Measurements from ENCODE around the gene CNBD2. TPM values are rescaled to one million over a fixed set of nuclear protein-coding genes. Genes with fewer than 3 reads are reported as not detected.

CNBD2 gene
- polyA plus RNA-seq, 1 donor from 2014 or later: 9.5 TPM

- Histone ChIP-seq H2AFZ (ENCODE audit: low read depth, low read length) (no peak overlapping the region), H3K36me3 (ENCODE audit: insufficient read depth, low read length) (no peaks in the 10 kb centered on the region), H3F3A (ENCODE audit: insufficient read depth, low read length, poor library complexity, severe bottlenecking) (no peaks in the 10 kb centered on the region), H3K27me3 (ENCODE audit: insufficient read depth, low read depth, low read length) (no peaks in the 10 kb centered on the region), H4K20me1 (ENCODE audit: insufficient read depth) (no peaks in the 10 kb centered on the region), H3K4me3 (ENCODE audit: low read length) (no peak overlapping the region), H3K9ac (ENCODE audit: low read length) (no peak overlapping the region), H3K9me2 (ENCODE audit: insufficient read depth, low read length) (no peaks in the 10 kb centered on the region), H3K27ac (ENCODE audit: low read length) (no peak overlapping the region), H3K79me2 (replicated peaks; ENCODE audit: insufficient read depth, low read length) (no peaks in the 10 kb centered on the region), H3K4me2 (ENCODE audit: low read length) (no peak overlapping the region), H3K9me3 (ENCODE audit: low read length) (no peaks in the 10 kb centered on the region)
- TF ChIP-seq, protein P1, sequence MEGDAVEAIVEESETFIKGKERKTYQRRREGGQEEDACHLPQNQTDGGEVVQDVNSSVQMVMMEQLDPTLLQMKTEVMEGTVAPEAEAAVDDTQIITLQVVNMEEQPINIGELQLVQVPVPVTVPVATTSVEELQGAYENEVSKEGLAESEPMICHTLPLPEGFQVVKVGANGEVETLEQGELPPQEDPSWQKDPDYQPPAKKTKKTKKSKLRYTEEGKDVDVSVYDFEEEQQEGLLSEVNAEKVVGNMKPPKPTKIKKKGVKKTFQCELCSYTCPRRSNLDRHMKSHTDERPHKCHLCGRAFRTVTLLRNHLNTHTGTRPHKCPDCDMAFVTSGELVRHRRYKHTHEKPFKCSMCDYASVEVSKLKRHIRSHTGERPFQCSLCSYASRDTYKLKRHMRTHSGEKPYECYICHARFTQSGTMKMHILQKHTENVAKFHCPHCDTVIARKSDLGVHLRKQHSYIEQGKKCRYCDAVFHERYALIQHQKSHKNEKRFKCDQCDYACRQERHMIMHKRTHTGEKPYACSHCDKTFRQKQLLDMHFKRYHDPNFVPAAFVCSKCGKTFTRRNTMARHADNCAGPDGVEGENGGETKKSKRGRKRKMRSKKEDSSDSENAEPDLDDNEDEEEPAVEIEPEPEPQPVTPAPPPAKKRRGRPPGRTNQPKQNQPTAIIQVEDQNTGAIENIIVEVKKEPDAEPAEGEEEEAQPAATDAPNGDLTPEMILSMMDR (IDR thresholded peaks at IDR 0.05; ENCODE audit: poor library complexity, severe bottlenecking): no peak
- no peak for TF ChIP-seq TAF1 (IDR thresholded peaks at IDR 0.05; ENCODE audit: low read depth)
Measured at GRCh38 chr20:36028106-36028808, 59.9 kb downstream of the CNBD2 start.

- TF ChIP-seq RAD21 (conservative IDR thresholded peaks at IDR 0.05) (no peak), SMC3 (conservative IDR thresholded peaks at IDR 0.05; ENCODE audit: poor library complexity) (no peak), MXI1 (conservative IDR thresholded peaks at IDR 0.05; ENCODE audit: poor library complexity, severe bottlenecking) (no peak), EZH2 (IDR thresholded peaks at IDR 0.05; ENCODE audit: borderline replicate concordance, insufficient read depth, low read length, poor library complexity, severe bottlenecking) (no peak), TAF1 (IDR thresholded peaks at IDR 0.05; ENCODE audit: low read depth) (no peak), REST (IDR thresholded peaks at IDR 0.05; ENCODE audit: borderline replicate concordance) (no peak), EP300 (conservative IDR thresholded peaks at IDR 0.05; ENCODE audit: poor library complexity, severe bottlenecking) (no peak)
- TF ChIP-seq, protein P1 (IDR thresholded peaks at IDR 0.05; ENCODE audit: poor library complexity, severe bottlenecking): no peak
- no peak overlapping the region for H3K4me2 ChIP-seq (ENCODE audit: low read length)
- no peaks in the 10 kb centered on the region for H3K27me3 ChIP-seq (ENCODE audit: insufficient read depth, low read depth, low read length)
- H3K9me3 ChIP-seq (ENCODE audit: low read length): no peaks in the 10 kb centered on the region
- H3K9me2 ChIP-seq (ENCODE audit: insufficient read depth, low read length): no peaks in the 10 kb centered on the region
- no peak overlapping the region for H2AFZ ChIP-seq (ENCODE audit: low read depth, low read length)
- H3F3A ChIP-seq (ENCODE audit: insufficient read depth, low read length, poor library complexity, severe bottlenecking): no peaks in the 10 kb centered on the region
- H3K9ac ChIP-seq (ENCODE audit: low read length): no peak overlapping the region
- H3K79me2 ChIP-seq (replicated peaks; ENCODE audit: insufficient read depth, low read length): no peaks in the 10 kb centered on the region
- no peaks in the 10 kb centered on the region for H4K20me1 ChIP-seq (ENCODE audit: insufficient read depth)
- no peaks in the 10 kb centered on the region for H3K36me3 ChIP-seq (ENCODE audit: insufficient read depth, low read length)
- no peak overlapping the region for H3K27ac ChIP-seq (ENCODE audit: low read length)
- no peak overlapping the region for H3K4me3 ChIP-seq (ENCODE audit: low read length)
Measured at GRCh38 chr20:36030149-36030548, 61.8 kb downstream of the CNBD2 start.

Data from neural cell (in vitro differentiated cells).